ENCODE results near the gene FOXJ3.
"Not testable (repeated sequence)": the region's sequence is repeated elsewhere in the genome, so short reads cannot be mapped to it uniquely, and the experiment has no call there.

Gene FOXJ3

GRCh38 chr1:42239555-42239954 lies 95.5 kb downstream of the FOXJ3 start:
- DNase-seq, result no peak

GRCh38 chr1:42239041-42239440 lies 96.0 kb downstream of the FOXJ3 start:
- DNase-seq, result no peak

- no peak for DNase-seq
These were observed 103.8 kb downstream of the FOXJ3 start for GRCh38 chr1:42231253-42231652.

GRCh38 chr1:42228938-42229337 lies 106.1 kb downstream of the FOXJ3 start:
- DNase-seq, result no peak

GRCh38 chr1:42223036-42223435 lies 112.0 kb downstream of the FOXJ3 start:
- no peak for DNase-seq

GRCh38 chr1:42221952-42222606 lies 113.0 kb downstream of the FOXJ3 start:
- DNase-seq, result no peak

- no peak for DNase-seq
These were observed 113.6 kb downstream of the FOXJ3 start for GRCh38 chr1:42221456-42221855.

- DNase-seq, result no peak
These were observed 115.4 kb downstream of the FOXJ3 start for GRCh38 chr1:42219627-42220026.

GRCh38 chr1:42214447-42214871 lies 120.6 kb downstream of the FOXJ3 start:
- no peak for DNase-seq

- DNase-seq, result no peak
These were observed 123.8 kb downstream of the FOXJ3 start for GRCh38 chr1:42211224-42211623.

GRCh38 chr1:42210421-42211133 lies 124.5 kb downstream of the FOXJ3 start:
- no peak for DNase-seq

GRCh38 chr1:42209526-42210251 lies 125.3 kb downstream of the FOXJ3 start:
- no peak for DNase-seq

- not testable (repeated sequence) for DNase-seq
These were observed 128.1 kb downstream of the FOXJ3 start for GRCh38 chr1:42206930-42207329.

GRCh38 chr1:42206164-42206563 lies 128.9 kb downstream of the FOXJ3 start:
- no peak for DNase-seq

- DNase-seq, result no peak
These were observed 133.0 kb downstream of the FOXJ3 start for GRCh38 chr1:42201986-42202385.

- no peak for DNase-seq
These were observed 136.8 kb downstream of the FOXJ3 start for GRCh38 chr1:42198251-42198650.

- no peak for DNase-seq
These were observed 139.2 kb downstream of the FOXJ3 start for GRCh38 chr1:42195841-42196240.

GRCh38 chr1:42192106-42192505 lies 142.9 kb downstream of the FOXJ3 start:
- DNase-seq, result no peak

- no peak for DNase-seq
These were observed 143.7 kb downstream of the FOXJ3 start for GRCh38 chr1:42191319-42191718.

GRCh38 chr1:42189931-42190853 lies 144.8 kb downstream of the FOXJ3 start:
- no peak for DNase-seq

GRCh38 chr1:42186152-42186551 lies 148.9 kb downstream of the FOXJ3 start:
- DNase-seq, result no peak

- DNase-seq, result no peak
These were observed 150.4 kb downstream of the FOXJ3 start for GRCh38 chr1:42184616-42185015.

- DNase-seq, result no peak
These were observed 151.1 kb downstream of the FOXJ3 start for GRCh38 chr1:42183957-42184268.
